BJ (cell line): ENCODE measurements around the gene RBKS. TPM values are rescaled to one million over a fixed set of nuclear protein-coding genes. Genes with fewer than 3 reads are reported as not detected.

Experiments
- CTCF ChIA-PET: fragments of 350-600 bp; formaldehyde crosslinking; extraction: SDS; loops from one replicate; lab custom pipeline; 2021; ENCODE audit warnings: antibody characterized with exemption, inconsistent platforms; lab: Yijun Ruan, JAX
- POLR2A ChIA-PET: fragments of 300-600 bp; sonication (Branson Sonifier 250); formaldehyde crosslinking; extraction: SDS; loops from one replicate; lab custom pipeline; 2021; ENCODE audit warnings: antibody characterized with exemption; lab: Charles Lee
- DNase-seq: peaks from one replicate; pipeline ENCODE4 v3.0.0-alpha.2; 2011; ENCODE audit warnings: low read depth
- H3K27me3 ChIP-seq: 2 replicates; pipeline ENCODE4 v1.6.0; 2011; ENCODE audit warnings: low read length; ENCODE audit not compliant: control insufficient read depth, insufficient read depth
- H3K36me3 ChIP-seq: 2 replicates; pipeline ENCODE4 v1.5.1; 2011; ENCODE audit warnings: low read length; ENCODE audit not compliant: control insufficient read depth, insufficient read depth
- H3K4me3 ChIP-seq: 2 replicates; pipeline ENCODE4 v1.5.1; 2011; ENCODE audit warnings: low read depth, mild to moderate bottlenecking, control low read depth, low read length
- CTCF ChIP-seq: IDR thresholded peaks from 2 replicates; pipeline ENCODE4 v1.5.1; 2011; ENCODE audit warnings: low read depth, mild to moderate bottlenecking, control low read depth, inconsistent platforms, low read length, moderate library complexity; ENCODE audit not compliant: insufficient read depth
- polyA plus RNA-seq: library from polyadenylated mRNA; depleted of rRNA; stranded (reverse); fragments of >200 nt; gene quantifications from 2 replicates; pipeline ENCODE4 v1.2.3, GENCODE V29; 2011

RBKS gene
- polyA plus RNA-seq, 1 experiment, result 1.8 TPM

DNA sequence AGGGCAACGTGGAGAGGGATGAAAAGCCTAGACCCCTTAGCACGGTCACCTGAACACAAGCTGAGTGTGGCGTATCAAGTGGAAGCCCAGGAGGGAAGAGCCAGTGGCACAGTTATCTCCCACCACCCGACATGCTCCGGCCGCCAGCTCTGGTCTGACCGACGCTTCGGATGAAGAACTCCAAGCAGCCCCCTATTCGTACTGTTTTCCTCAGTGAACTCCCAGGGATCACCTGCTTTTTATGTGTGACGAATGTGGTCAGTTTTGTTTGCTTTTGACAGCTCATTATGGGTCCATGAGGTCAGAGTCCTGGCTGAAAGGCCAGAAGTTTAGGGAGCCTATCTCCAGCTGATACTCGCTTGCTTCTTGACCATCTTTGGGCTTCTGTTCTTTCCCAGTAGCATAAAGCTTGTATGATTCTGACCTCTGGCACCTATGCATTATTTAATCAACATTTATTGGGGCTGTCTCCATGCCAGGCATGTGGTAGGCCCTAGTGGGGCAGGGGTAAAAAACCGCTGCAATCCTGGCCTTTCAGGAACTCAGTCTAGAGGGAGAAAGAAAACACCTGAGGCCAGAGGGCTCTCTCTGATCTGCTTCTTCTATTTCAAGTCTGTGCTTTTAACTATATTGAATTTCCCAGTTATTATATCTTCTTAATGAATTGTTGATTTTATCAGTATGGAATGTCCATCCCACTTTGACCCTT is 151.7 kb downstream of the RBKS start:
- TF ChIP-seq CTCF, result no peak
- ChIA-PET CTCF (interaction anchor here (0.9 to 2.3 kb wide), 2 partner anchors 13 to 15 kb away, joined by 3 to 6 read pairs; no protein-coding TSS in a partner anchor), POLR2A (no interaction called here)
- Histone ChIP-seq H3K4me3 (no peak overlapping the region), H3K36me3 (no peaks in the 10 kb centered on the region), H3K27me3 (no peaks in the 10 kb centered on the region)
- DNase-seq, result no peak

GRCh38 chr2:27737676-27738348 is 152.4 kb downstream of the RBKS start:
- no peak for TF ChIP-seq CTCF
- CTCF ChIA-PET, result interaction anchor here (2.3 kb wide), 2 partner anchors 12 to 14 kb away, joined by 6 to 16 read pairs; no protein-coding TSS in a partner anchor
- DNase-seq, result no peak
- no peaks in the 10 kb centered on the region for H3K36me3 ChIP-seq
- POLR2A ChIA-PET, result no interaction called here
- H3K4me3 ChIP-seq, result no peak overlapping the region
- H3K27me3 ChIP-seq, result no peaks in the 10 kb centered on the region

DNA sequence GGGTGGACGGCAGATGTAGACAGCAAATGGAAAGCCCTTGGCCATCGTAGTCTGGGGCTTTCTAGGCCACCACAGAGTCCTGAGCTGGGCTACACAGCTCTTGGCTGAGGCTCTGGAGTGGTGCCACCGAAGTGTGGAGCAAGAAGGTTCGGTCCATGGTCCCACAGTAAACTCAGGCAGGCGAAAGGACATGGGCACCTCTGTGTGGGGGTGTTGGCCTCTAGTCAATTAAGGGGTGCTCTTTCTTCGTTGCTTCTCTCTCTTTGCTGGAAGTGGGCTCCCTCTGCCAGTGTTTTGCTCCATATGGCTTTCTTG is 153.3 kb downstream of the RBKS start:
- CTCF ChIA-PET, result interaction anchor here (0.9 to 2.4 kb wide), 5 partner anchors 11 to 54 kb away, joined by 4 to 16 read pairs (median 6); no protein-coding TSS in a partner anchor
- POLR2A ChIA-PET, result no interaction called here
- no peaks in the 10 kb centered on the region for H3K36me3 ChIP-seq
- no peak for DNase-seq
- TF ChIP-seq CTCF, result no peak
- H3K4me3 ChIP-seq, result no peak overlapping the region
- H3K27me3 ChIP-seq, result no peaks in the 10 kb centered on the region

- Histone ChIP-seq H3K4me3 (no peak overlapping the region), H3K27me3 (no peaks in the 10 kb centered on the region), H3K36me3 (no peaks in the 10 kb centered on the region)
- POLR2A ChIA-PET, result no interaction called here
- DNase-seq, result no peak
- CTCF ChIA-PET, result interaction anchor here (0.5 to 2.4 kb wide), 6 partner anchors 10 to 53 kb away, joined by 3 to 16 read pairs (median 6); no protein-coding TSS in a partner anchor
- no peak for TF ChIP-seq CTCF
Measured at GRCh38 chr2:27736031-27736889, 153.9 kb downstream of the RBKS start.
